GM12878 (cell line): ENCODE results near the gene NPHS1. TPM values are rescaled to one million over a fixed set of nuclear protein-coding genes. Genes with fewer than 3 reads are reported as not detected.

Experiments
- ATAC-seq: fragments of 200-7000 bp; cut with Tn5 transposase; 3 replicates; pipeline ENCODE4 v1.9.1; 2020; ENCODE audit warnings: mild to moderate bottlenecking, moderate library complexity
- BruUV-seq: library from RNA; stranded (reverse); fragments of 400-500 nt; replicated peaks from 2 replicates; lab custom pipeline; 2021; lab: Mats Ljungman, UMichigan
- CTCF ChIA-PET: fragments of 300-600 bp; sonication (Branson Sonifier 250); formaldehyde crosslinking; extraction: SDS; loops from one replicate; lab custom pipeline; 2021; ENCODE audit warnings: inconsistent platforms; lab: Yijun Ruan, JAX
- POLR2A ChIA-PET: fragments of 350-600 bp; formaldehyde crosslinking; extraction: SDS; loops from one replicate; lab custom pipeline; 2021; ENCODE audit warnings: inconsistent platforms; lab: Charles Lee
- RAD21 ChIA-PET: fragments of 300-600 bp; sonication (Branson Sonifier 250); formaldehyde crosslinking; loops from one replicate; lab custom pipeline; 2023; ENCODE audit warnings: antibody characterized with exemption; ENCODE audit not compliant: unreplicated experiment; lab: Charles Lee
- SMC1A ChIA-PET: fragments of 300-600 bp; sonication (Branson Sonifier 250); formaldehyde crosslinking; loops from one replicate; lab custom pipeline; 2023; ENCODE audit not compliant: unreplicated experiment, uncharacterized antibody; lab: Charles Lee
- DNase-seq: peaks from one replicate; pipeline ENCODE4 v3.0.0-alpha.2; 2011; ENCODE audit warnings: low read depth, low spot score
- FAIRE-seq: peaks from 3 replicates; lab custom pipeline; 2011; peaks lifted over from hg19 to GRCh38; lab: Jason Lieb, UNC
- H2AFZ ChIP-seq: 2 replicates; pipeline ENCODE4 v1.6.0; 2011; ENCODE audit warnings: low read depth, low read length, control low read depth; ENCODE audit not compliant: control insufficient read depth
- H3K27ac ChIP-seq: 2 replicates; pipeline ENCODE4 v1.5.1; 2011; ENCODE audit warnings: control low read depth; ENCODE audit not compliant: control insufficient read depth, insufficient read depth
- H3K27me3 ChIP-seq, 2 experiments: replicated peaks in 1 of 2; 2 replicates each; pipeline versions ENCODE4 v1.6.0 to v1.6.1; 2011; ENCODE audit warnings: low read length in 1 of 2; ENCODE audit not compliant: control insufficient read depth in 2 of 2, insufficient read depth in 2 of 2
- H3K36me3 ChIP-seq, 2 experiments: 2 replicates each; pipeline ENCODE4 v1.5.1; 2011; ENCODE audit warnings: low read length in 1 of 2; ENCODE audit not compliant: control insufficient read depth in 2 of 2, insufficient read depth in 2 of 2
- H3K4me1 ChIP-seq: 2 replicates; pipeline ENCODE4 v1.6.1; 2011; ENCODE audit warnings: mild to moderate bottlenecking, low read length, moderate library complexity, mixed read lengths; ENCODE audit not compliant: control insufficient read depth, insufficient read depth
- H3K4me2 ChIP-seq: 2 replicates; pipeline ENCODE4 v1.6.0; 2011; ENCODE audit warnings: control low read depth; ENCODE audit not compliant: control insufficient read depth, insufficient read depth
- H3K4me3 ChIP-seq: fragments of 200-600 bp; sonication (generic); 2 replicates; pipeline ENCODE4 v1.5.1; 2016
- H3K79me2 ChIP-seq: 2 replicates; pipeline ENCODE4 v1.6.0; 2011; ENCODE audit warnings: low read length; ENCODE audit not compliant: control insufficient read depth, insufficient read depth
- H3K9ac ChIP-seq: 2 replicates; pipeline ENCODE4 v1.8.0; 2011; ENCODE audit warnings: low read length, control low read depth, mixed read lengths; ENCODE audit not compliant: control insufficient read depth, insufficient read depth
- H3K9me3 ChIP-seq: replicated peaks from 3 replicates; pipeline ENCODE4 v1.5.1; 2011; ENCODE audit warnings: mild to moderate bottlenecking, low read length; ENCODE audit not compliant: control insufficient read depth, insufficient read depth
- H4K20me1 ChIP-seq: 2 replicates; pipeline ENCODE4 v1.6.0; 2011; ENCODE audit not compliant: control insufficient read depth, insufficient read depth
- BCL3 ChIP-seq: IDR thresholded peaks from 2 replicates; pipeline ENCODE4 v1.6.1; 2011; ENCODE audit warnings: borderline replicate concordance, low read depth, mild to moderate bottlenecking, moderate library complexity, low read length; ENCODE audit not compliant: insufficient read depth, poor library complexity, severe bottlenecking
- BMI1 ChIP-seq: fragments of 450-650 bp; IDR thresholded peaks from 2 replicates; pipeline ENCODE4 v1.6.1; 2016; ENCODE audit warnings: mild to moderate bottlenecking, moderate library complexity, borderline replicate concordance
- CHD2 ChIP-seq: IDR thresholded peaks from 2 replicates; pipeline ENCODE4 v1.6.1; 2011; ENCODE audit warnings: low read depth, low read length, improper control_type of control experiment, borderline replicate concordance
- EGR1 ChIP-seq, 2 experiments: IDR thresholded peaks; 1 replicate in 1 of 2; 2 replicates in 1 of 2; pipeline ENCODE4 v1.6.1; 2011 to 2012; ENCODE audit warnings: low read depth in 2 of 2, low read length in 2 of 2, borderline replicate concordance in 1 of 2, mild to moderate bottlenecking in 1 of 2, moderate library complexity in 1 of 2
- FOXM1 ChIP-seq: IDR thresholded peaks from 2 replicates; pipeline ENCODE4 v1.6.1; 2012; ENCODE audit warnings: low read depth, mild to moderate bottlenecking, inconsistent platforms, low read length, moderate library complexity
- GATAD2B ChIP-seq: fragments of 450-650 bp; conservative IDR thresholded peaks from 2 replicates; pipeline ENCODE4 v1.6.1; 2017; ENCODE audit warnings: low read depth, mild to moderate bottlenecking, moderate library complexity
- HDAC2 ChIP-seq: fragments of 200-600 bp; sonication (generic); IDR thresholded peaks from 2 replicates; pipeline ENCODE4 v1.6.1; 2017
- IKZF2 ChIP-seq, 2 experiments: fragments of 450-650 bp; IDR thresholded peaks; 2 replicates each; pipeline ENCODE4 v1.6.1; 2017; ENCODE audit warnings: mild to moderate bottlenecking in 2 of 2, moderate library complexity in 2 of 2
- MXI1 ChIP-seq: fragments of 150-350 bp; IDR thresholded peaks from 2 replicates; pipeline ENCODE4 v1.6.1; 2011; ENCODE audit warnings: low read depth, mild to moderate bottlenecking, inconsistent platforms, low read length, improper control_type of control experiment
- NR2C2 ChIP-seq: IDR thresholded peaks from 2 replicates; pipeline ENCODE4 v1.6.1; 2011; ENCODE audit warnings: borderline replicate concordance, low read depth; ENCODE audit not compliant: control insufficient read depth, insufficient read length
- PAX8 ChIP-seq: fragments of 450-650 bp; IDR thresholded peaks from 2 replicates; pipeline ENCODE4 v1.6.1; 2017; ENCODE audit warnings: mild to moderate bottlenecking, moderate library complexity
- POLR2AphosphoS2 ChIP-seq: IDR thresholded peaks from 2 replicates; pipeline ENCODE4 v1.6.1; 2011; ENCODE audit warnings: low read depth, mild to moderate bottlenecking, low read length, improper control_type of control experiment, moderate library complexity
- POLR2AphosphoS5 ChIP-seq: IDR thresholded peaks from 2 replicates; pipeline ENCODE4 v1.6.1; 2011; ENCODE audit warnings: mild to moderate bottlenecking, low read length, inconsistent platforms
- RFX5 ChIP-seq: IDR thresholded peaks from 2 replicates; pipeline ENCODE4 v1.6.1; 2011; ENCODE audit warnings: low read depth, low read length, improper control_type of control experiment
- SMARCA5 ChIP-seq: fragments of 450-650 bp; IDR thresholded peaks from 2 replicates; pipeline ENCODE4 v1.6.1; 2017; ENCODE audit warnings: mild to moderate bottlenecking
- SRF ChIP-seq, 2 experiments: IDR thresholded peaks; 2 replicates each; pipeline ENCODE4 v1.6.1; 2011; ENCODE audit warnings: low read depth in 2 of 2, low read length in 2 of 2, mild to moderate bottlenecking in 1 of 2, moderate library complexity in 1 of 2
- TBL1XR1 ChIP-seq: IDR thresholded peaks from 2 replicates; pipeline ENCODE4 v1.6.1; 2012; ENCODE audit warnings: low read depth, low read length, improper control_type of control experiment
- USF2 ChIP-seq: IDR thresholded peaks from 2 replicates; pipeline ENCODE4 v1.6.1; 2011; ENCODE audit warnings: low read depth, low read length, improper control_type of control experiment, borderline replicate concordance
- ZBED1 ChIP-seq: IDR thresholded peaks from 2 replicates; pipeline ENCODE4 v1.6.1; 2016; ENCODE audit warnings: borderline replicate concordance
- WGBS: methylation state at CpG from one replicate; pipeline ENCODE4 v1.1.6; 2016; ENCODE audit warnings: low lambda C conversion rate; ENCODE audit not compliant: insufficient replicate concordance, insufficient coverage; ENCODE audit errors: missing lambda C conversion rate; 5-methylcytosine and 5-hydroxymethylcytosine counted together
- in situ Hi-C: fragments of 300-500 bp; cut with MboI; formaldehyde crosslinking; loops from 9 replicates; pipeline ENCODE4 v1.14.3; 2018; ENCODE audit warnings: mixed read lengths
- intact Hi-C: fragments of 100-400 bp; cut with micrococcal nuclease; formaldehyde crosslinking; loops from one replicate; pipeline ENCODE4 v1.14.2; 2022; ENCODE audit not compliant: unreplicated experiment
- polyA plus RNA-seq, 11 experiments: library from polyadenylated mRNA; depleted of rRNA in 4 of 11; unstranded in 6 of 11; stranded (reverse) in 5 of 11; fragments of >200 nt; fragmentation: Nextera tagmentation in 4 of 11; fragmentation: Illumina TruSeq in 1 of 11; extraction: Ambion mirVana in 4 of 11; extraction: Trizol in 1 of 11; gene quantifications; 1 replicate in 1 of 11; 2 replicates in 10 of 11; pipeline versions ENCODE4 v1.2.1 to v1.2.3, GENCODE V29; 2011 to 2016; ENCODE audit warnings: inconsistent platforms in 2 of 11, missing spikeins in 2 of 11, low read depth in 1 of 11
- total RNA-seq, 4 experiments: library from RNA; depleted of rRNA in 3 of 4; stranded (reverse); fragments of >200 nt in 3 of 4; fragmentation: Illumina TruSeq in 1 of 4; extraction: Trizol in 1 of 4; gene quantifications; 2 replicates each; pipeline versions ENCODE4 v1.2.1 to v1.2.3, GENCODE V29; 2013 to 2021

The NPHS1 gene
- total and polyA plus RNA-seq, 10 of the 15 experiments (the other 5 are each of a cell fraction or from before 2014, with no cell fraction given), result not detected

- 2% methylated on average over 47 of the region's 51 CpGs for WGBS
- no peaks in the 10 kb centered on the region for H4K20me1 ChIP-seq
- in situ Hi-C loops, result no loop called here
- BruUV-seq, result no TSS peak
- no peak overlapping the region for H3K27ac ChIP-seq
- peaks cover 13% of the 10 kb centered on the region for H3K4me1 ChIP-seq
- peak overlapping the region; percentile 61 for H2AFZ ChIP-seq
- H3K9ac ChIP-seq, result no peak overlapping the region
- H3K36me3 ChIP-seq, result no peaks in the 10 kb centered on the region
- DNase-seq (no peak), FAIRE-seq (peak; percentile 23), ATAC-seq (peak; percentile 79)
- POLR2A ChIA-PET, result no interaction called here
- intact Hi-C loops, result no loop called here
- H3K27me3 ChIP-seq, result peaks cover 2 to 4% of the 10 kb centered on the region in 2 experiments; a peak in 1 of 4 replicates
- H3K9me3 ChIP-seq, result no peaks in the 10 kb centered on the region
- H3K4me2 ChIP-seq, result peak overlapping the region; percentile 45
- RAD21 ChIA-PET, result interaction anchor here (1.0 to 1.5 kb wide), 2 partner anchors 17 to 62 kb away, joined by 3 to 6 read pairs; partner anchors contain the start of gene NPHS1
- CTCF ChIA-PET, result no interaction called here
- peak overlapping the region; percentile 51; the same call in 1 of the 2 replicates for H3K4me3 ChIP-seq
- H3K79me2 ChIP-seq, result no peaks in the 10 kb centered on the region
- SMC1A ChIA-PET, result no interaction called here
- no peak for TF ChIP-seq POLR2AphosphoS5
- no peak for TF ChIP-seq ZBED1
- TF ChIP-seq FOXM1, result no peak
- TF ChIP-seq BMI1, result peak; percentile 95
- no peak for TF ChIP-seq TBL1XR1
- no peak for TF ChIP-seq IKZF2 (IDR thresholded peaks at IDR 0.05)
- TF ChIP-seq GATAD2B, result 0 out of 2 replicates have a peak, but pooled peaks have one; percentile 37
- no peak for TF ChIP-seq POLR2AphosphoS2
- no peak for TF ChIP-seq HDAC2
- no peak for TF ChIP-seq RFX5
- TF ChIP-seq EGR1 (IDR thresholded peaks at IDR 0.05; ENCODE audit: borderline replicate concordance in 1 of 2, low read depth in 2 of 2, low read length in 2 of 2), result peak in 1 of 2 experiments; percentile 67; a peak in 2 of 3 replicates
- TF ChIP-seq PAX8, result no peak
- no peak for TF ChIP-seq SMARCA5
- no peak for TF ChIP-seq NR2C2
- no peak for TF ChIP-seq USF2
- TF ChIP-seq SRF (IDR thresholded peaks at IDR 0.05; ENCODE audit: low read depth in 2 of 2, low read length in 2 of 2), result 0 out of 4 replicates have a peak, but pooled peaks of 1 of the 2 experiments have one; percentile 8
- no peak for TF ChIP-seq CHD2
- no peak for TF ChIP-seq MXI1
- no peak for TF ChIP-seq BCL3
Observed at GRCh38 chr19:35869327-35870123, 17.2 kb upstream of the NPHS1 start.
